ENCODE results near the gene ANKRD11.
A peak's percentile ranks its signal among the peaks of the same experiment; 100 is the strongest.

The ANKRD11 gene

GRCh38 chr16:89506791-89507191 lies 16.4 kb upstream of the ANKRD11 start:
- DNase-seq: peak in 1 of 3 donors; percentile 12

- DNase-seq: no peak
Observed at GRCh38 chr16:89506113-89506504, 15.7 kb upstream of the ANKRD11 start.

- peak; percentile 96 to 99 (median 98) for DNase-seq
Observed at GRCh38 chr16:89505204-89506112, 15.1 kb upstream of the ANKRD11 start.

GRCh38 chr16:89504091-89504490 lies 13.7 kb upstream of the ANKRD11 start:
- DNase-seq: no peak

GRCh38 chr16:89502081-89502843 lies 11.9 kb upstream of the ANKRD11 start:
- no peak for DNase-seq

- no peak for DNase-seq
Observed at GRCh38 chr16:89499767-89500166, 9.4 kb upstream of the ANKRD11 start.

- no peak for DNase-seq
Observed at GRCh38 chr16:89498839-89499238, 8.5 kb upstream of the ANKRD11 start.

GRCh38 chr16:89495121-89495520 lies 4.8 kb upstream of the ANKRD11 start:
- DNase-seq: no peak

GRCh38 chr16:89493776-89494175 lies 3.4 kb upstream of the ANKRD11 start:
- DNase-seq: no peak

- no peak for DNase-seq
Observed at GRCh38 chr16:89491974-89492687, 1.8 kb upstream of the ANKRD11 start.

- DNase-seq: peak; percentile 63 to 71 (median 67)
Observed at GRCh38 chr16:89491238-89491869, 993 bp upstream of the ANKRD11 start.

- peak in 1 of 3 donors; percentile 32 for DNase-seq
Observed at GRCh38 chr16:89489898-89490438, 393 bp downstream of the ANKRD11 start.

- peak; percentile 93 to 95 (median 94) for DNase-seq
Observed at GRCh38 chr16:89489040-89489897, 1.1 kb downstream of the ANKRD11 start.

- DNase-seq: no peak
Observed at GRCh38 chr16:89485701-89486246, 4.6 kb downstream of the ANKRD11 start.

- DNase-seq: peak; percentile 64 to 68 (median 65)
Observed at GRCh38 chr16:89484923-89485679, 5.3 kb downstream of the ANKRD11 start.

- DNase-seq: peak; percentile 39 to 76 (median 68)
Observed at GRCh38 chr16:89484041-89484501, 6.3 kb downstream of the ANKRD11 start.

GRCh38 chr16:89482817-89483205 lies 7.5 kb downstream of the ANKRD11 start:
- no peak for DNase-seq

- DNase-seq: peak in 2 of 3 donors; percentile 48 to 65
Observed at GRCh38 chr16:89482150-89482816, 8.1 kb downstream of the ANKRD11 start.

GRCh38 chr16:89481356-89481955 lies 8.9 kb downstream of the ANKRD11 start:
- DNase-seq: no peak
